ENCODE data around the gene CNTNAP5.

- TF ChIP-seq POLR2AphosphoS5 (IDR thresholded peaks at IDR 0.05; ENCODE audit: borderline replicate concordance, low read depth, low read length) (no peak), EZH2 (IDR thresholded peaks at IDR 0.05) (no peak)
These were observed 221.1 kb downstream of the CNTNAP5 start for GRCh38 chr2:124246170-124246569.
